Dedifferentiated amniotic fluid mesenchymal stem cell (primary cell): ENCODE results near the gene PCARE.
A peak's percentile ranks its signal among the peaks of the same experiment; 100 is the strongest.
"Not testable (repeated sequence)": the region's sequence is repeated elsewhere in the genome, so short reads cannot be mapped to it uniquely, and the experiment has no call there.

ENCODE experiments used
- DNase-seq: peaks from one replicate; pipeline ENCODE4 v3.0.0-alpha.2; 2016; ENCODE audit errors: extremely low spot score

The PCARE gene

GRCh38 chr2:29074411-29074810, at the start of gene PCARE:
TSS of gene PCARE (minus strand) at chr2:29074523. CDS start at chr2:29074261, 262 bp downstream.
- DNase-seq, result no peak

DNA sequence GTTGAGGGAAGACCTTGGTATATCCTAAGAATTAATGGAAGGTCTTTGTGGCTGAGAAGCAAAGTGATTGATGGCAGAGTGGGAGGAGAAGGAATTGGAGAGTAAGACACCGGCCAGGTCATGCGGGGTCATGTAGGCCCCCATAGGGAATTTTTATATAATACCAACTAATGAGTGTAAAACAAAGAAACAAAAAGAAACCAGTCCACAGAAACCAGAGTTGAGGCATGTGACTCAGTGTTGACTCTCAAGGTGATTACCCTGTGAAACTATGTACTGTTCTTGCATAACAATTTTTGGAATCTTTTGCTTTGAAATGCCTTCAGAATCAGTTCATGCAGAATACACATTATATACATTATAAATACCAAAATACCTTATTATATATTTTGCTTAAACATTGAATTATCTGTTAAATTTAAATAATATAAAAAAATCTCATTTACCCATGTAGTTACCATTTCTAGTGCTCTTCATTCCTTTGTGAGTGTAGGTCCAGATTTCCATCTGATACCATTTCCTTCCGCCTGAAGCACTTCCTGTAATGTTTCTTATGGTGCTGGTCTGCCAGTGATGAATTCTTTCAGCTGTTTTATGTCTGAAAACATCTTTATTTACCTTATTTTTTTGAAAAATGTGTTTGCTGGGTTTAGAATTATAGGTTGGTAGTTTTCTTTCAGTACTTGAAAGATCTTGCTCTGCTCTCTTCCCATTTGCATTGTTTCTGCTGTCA, 49.5 kb upstream of the PCARE start:
- peak; percentile 46 for DNase-seq

DNA sequence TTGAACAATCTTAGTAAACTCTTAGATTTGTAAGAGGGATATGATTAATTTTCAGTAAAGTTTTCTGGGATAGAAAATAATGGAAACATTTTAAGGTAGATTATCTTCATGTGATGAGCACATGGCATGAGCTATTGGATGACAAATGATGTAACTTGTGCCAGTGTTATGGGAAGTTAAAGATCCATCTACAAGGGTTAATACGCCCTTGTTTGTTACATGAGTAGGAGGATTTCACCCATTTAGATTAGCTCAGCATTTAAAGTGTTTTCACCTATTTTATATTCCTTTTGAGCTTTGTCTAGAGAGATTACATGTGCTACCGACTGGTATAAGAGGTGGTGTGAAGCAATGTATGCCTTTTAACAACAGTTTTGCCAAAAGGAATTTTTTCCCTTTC, 46.5 kb upstream of the PCARE start:
- no peak for DNase-seq

GRCh38 chr2:29119211-29119610, 44.9 kb upstream of the PCARE start:
- no peak for DNase-seq

DNA sequence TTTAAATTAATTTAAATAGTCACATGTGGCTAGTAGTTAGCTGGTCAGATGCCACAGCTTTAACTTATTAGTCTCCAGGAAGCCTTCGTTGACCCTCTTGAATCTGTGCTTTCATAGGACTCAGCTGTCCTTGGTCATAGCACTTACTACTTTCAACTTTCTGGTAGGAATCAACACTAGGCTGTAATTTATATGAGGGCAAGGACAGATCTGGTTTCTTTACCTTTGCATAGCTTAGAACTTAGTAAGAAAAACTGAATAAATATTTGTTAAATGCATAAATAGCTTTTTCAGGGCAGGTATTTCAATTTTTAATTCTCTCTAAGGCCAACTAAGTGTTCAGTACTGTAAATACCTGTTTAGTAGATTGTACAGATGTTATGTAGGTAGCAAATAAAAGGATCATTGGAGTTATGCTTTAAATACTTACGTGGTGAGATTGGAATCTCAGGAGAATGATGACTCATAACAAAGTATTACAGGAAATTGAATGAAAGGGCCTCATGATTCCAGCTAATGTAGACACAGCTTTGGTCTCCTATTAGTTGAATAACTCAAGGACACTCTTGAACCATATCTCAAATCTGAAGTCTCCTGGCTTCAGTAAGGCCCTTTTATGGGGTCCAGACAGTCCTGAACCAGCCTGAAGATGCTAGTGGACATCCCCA, 43.4 kb upstream of the PCARE start:
- peak; percentile 48 for DNase-seq

- peak; percentile 86 for DNase-seq
Observed at GRCh38 chr2:29115797-29116781, 41.8 kb upstream of the PCARE start.

DNA sequence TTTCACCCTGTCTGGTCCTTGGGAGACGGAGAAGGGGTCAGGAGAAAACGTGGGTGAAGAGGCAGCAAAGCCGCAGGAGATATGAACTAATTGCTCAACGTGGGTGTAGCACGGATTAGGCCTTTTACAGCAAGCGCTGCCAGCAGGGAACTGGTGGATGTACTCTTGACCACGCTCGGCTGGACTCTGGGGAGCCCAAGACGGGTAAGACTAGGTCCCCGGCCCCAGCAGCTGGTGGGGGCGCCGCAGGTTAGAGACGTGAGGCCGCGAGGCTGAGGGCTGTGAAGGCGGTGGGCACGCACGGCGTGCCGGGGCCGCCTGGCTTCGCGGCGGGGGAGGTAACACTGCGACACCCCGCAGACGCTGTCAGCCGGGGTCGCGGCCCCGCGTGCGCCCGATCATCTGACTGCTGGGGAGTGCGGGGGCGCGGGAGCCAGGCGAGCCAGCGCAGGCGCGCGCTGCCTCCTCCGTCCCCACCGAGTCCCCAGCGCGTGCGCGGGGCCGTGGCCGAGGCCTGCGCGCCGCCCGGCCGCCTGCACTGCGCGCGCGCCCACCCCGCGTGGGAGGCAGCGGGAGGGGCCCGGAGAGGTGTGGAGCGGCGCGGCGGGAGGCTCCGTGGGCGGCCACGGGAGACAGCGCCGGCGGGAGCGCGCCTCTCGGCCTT, 40.8 kb upstream of the PCARE start, which contains the start of gene CLIP4:
Gene CLIP4 (plus strand): TSS at position 470 of the 664 bp plus-strand sequence. CDS start 5,974 bp downstream, outside the sequence.
- DNase-seq, result no peak

DNA sequence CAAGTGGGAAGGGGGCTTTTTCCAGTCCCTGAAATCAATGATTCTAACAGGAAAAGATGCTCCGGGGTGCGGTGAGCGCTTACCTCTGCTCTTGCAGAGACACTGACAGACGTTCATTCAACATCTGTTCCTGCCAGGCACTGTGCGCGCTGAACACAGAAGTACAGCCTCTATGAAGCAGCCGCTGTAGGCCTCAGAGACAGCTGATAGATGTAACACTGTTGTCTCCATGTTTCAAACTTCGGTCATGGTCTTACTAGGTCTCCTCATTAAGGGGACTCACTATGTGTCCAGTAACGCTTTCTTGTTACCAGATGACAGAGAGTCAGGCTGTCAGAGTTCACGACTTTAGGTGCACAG, 40.2 kb upstream of the PCARE start:
- no peak for DNase-seq

DNA sequence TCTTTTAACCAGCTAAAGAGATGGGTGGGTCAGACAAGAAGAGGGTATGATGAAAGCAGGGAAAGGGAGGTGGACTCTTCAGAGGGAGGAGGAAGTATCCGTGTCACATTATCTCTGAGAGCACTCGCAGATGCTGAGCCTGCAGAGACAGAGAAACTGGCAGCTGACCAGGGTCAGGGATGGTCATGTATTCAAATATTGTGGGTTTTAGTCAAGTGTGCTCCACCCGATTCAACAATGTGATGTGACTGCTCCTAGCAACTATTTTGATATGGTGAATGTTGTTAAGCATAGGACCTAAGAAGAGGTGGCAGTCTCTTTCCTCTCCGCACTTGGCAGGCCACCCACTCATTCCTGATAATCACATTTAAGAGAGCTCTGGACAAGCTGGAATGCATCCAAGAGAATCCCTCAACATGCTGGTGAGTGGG, 39.6 kb upstream of the PCARE start:
- peak; percentile 80 for DNase-seq

DNA sequence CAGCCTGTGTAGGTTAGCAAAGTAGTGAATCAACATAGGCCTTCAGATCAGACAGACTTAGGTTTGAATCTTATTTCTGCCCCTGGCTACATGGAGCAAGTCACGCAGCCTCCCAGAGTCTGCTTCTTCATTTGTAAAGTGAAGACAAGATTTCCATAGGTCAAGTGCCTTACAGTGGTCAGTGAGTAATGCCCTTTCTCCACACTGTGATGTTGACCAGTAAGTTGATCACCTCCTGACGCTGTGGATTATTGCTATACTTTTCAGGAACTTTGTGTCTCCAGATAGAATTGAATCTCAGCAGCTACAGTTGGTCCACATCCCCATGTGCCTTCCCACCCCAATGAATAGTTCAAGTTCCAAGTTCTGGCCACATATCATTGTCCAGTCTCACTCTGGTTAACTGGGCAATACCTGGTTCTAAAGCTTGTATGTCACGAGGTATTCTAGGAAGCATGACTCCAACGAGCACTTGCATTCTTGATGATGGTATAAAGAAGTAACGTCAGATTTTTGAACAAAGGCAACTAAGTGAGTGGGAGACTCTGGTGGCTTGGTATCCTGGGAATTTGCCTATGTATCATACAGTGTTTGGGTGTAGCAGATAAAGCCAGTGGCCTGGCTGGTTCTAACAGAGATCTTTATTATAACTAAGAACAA, 38.8 kb upstream of the PCARE start:
- DNase-seq, result no peak

GRCh38 chr2:29112379-29112778, 38.1 kb upstream of the PCARE start:
- no peak for DNase-seq

GRCh38 chr2:29110916-29111535, 36.7 kb upstream of the PCARE start:
- DNase-seq, result no peak

GRCh38 chr2:29109246-29109645, 34.9 kb upstream of the PCARE start:
- DNase-seq, result no peak

- DNase-seq, result peak; percentile 90
Observed at GRCh38 chr2:29108225-29108624, 33.9 kb upstream of the PCARE start.

- DNase-seq, result not testable (repeated sequence)
Observed at GRCh38 chr2:29107547-29107946, 33.2 kb upstream of the PCARE start.

- DNase-seq, result no peak
Observed at GRCh38 chr2:29106980-29107388, 32.7 kb upstream of the PCARE start.

DNA sequence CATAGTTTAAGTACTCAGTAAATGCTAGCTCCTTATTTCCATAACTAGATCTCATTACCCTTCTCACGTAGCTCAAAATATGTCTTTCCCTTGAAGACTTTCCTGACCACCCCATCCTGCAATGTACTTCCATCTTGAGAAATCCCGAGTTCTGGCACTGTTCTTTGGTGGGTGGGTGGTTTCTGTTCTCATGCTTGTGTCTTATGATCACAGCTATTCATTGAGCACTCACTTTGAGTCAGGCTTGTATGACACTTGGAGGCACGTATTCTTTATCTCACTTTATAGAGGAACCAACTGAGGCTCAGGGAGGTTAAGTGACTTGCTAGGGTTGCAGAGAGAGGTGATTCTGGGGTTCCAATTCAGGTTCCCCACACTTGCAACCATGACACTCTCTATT, 31.9 kb upstream of the PCARE start:
- no peak for DNase-seq

GRCh38 chr2:29105375-29105774, 31.1 kb upstream of the PCARE start:
- DNase-seq, result no peak

DNA sequence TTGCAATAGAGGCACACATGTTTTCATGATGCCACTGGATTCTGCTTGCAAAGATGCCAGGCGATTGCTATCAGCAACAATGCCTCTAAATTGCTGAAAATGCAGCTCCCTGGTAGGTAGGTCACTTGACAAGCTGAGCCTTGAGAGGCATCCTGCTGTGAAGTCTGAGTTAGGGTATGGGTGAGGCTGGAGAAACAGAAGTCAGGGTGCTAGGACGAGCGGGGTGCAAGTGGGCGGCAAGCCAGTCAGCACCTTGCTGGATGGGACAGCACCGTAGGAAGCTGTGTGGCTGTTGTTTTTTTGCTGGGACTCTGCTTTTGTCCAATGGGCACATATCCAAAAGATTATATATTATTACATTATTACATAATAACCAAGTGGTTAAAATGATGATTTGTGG, 30.4 kb upstream of the PCARE start:
- DNase-seq, result no peak

DNA sequence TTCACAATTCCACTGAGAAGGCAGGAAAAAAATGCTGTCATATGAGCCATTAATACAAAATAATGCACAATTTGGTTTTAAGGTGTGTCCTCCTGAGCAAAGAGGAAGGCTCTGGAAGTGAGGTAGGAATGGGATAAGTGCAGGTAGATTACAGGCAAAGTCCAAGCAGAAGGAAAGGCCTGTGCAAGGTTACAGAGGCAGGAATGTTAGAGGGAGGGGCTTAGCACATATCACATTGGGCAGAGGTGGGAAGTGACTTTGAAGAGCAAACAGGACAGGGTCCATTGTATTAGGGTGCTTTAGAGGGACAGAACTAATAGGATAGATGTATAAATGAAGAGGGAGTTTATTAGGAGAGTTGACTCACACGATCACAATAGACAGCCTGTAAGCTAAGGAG, 26.2 kb upstream of the PCARE start:
- DNase-seq, result no peak

DNA sequence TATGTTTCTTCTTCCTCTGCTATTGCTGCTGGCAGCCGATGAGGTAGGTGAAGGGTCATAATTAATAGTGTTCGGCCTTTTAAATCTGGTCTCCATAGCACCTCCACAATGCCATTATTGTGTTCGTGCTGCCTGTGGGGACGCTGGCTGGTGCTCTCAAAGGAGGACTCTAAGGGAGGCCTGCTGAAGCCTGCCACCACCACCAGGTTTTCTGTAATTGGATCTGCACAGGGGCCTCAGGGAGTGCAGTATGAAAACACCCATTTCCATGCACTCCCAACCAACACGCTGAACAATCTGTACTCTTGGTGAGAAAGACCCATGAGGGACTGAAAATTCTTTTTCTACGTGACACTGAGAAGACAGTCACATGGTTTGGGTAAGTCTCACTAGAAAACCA, 23.2 kb upstream of the PCARE start:
- DNase-seq, result no peak
